ENCODE data around the gene FUS.

DNA sequence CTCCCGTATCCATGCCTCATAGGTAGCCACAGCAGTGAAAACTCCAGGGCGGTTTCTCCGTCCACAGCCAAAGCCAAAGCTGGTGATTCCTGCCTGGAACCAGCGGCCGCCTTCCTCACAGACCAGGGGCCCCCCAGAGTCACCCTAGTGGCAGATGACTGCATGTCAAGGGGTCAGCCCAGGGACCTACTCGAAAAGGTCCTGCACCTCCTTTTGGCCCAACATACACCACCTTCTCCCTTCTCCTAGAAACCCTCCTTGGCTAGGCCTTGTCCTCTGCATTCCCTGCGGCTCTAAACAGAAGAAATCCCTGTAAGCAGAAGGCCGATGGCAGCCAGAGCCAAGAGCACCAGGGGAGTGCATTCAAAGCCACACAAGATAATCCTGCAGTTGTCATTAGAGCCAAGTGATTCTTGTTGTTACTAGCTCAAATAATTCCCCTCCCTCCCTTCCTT lies 36.2 kb upstream of the FUS start:
- TF ChIP-seq, protein P1, sequence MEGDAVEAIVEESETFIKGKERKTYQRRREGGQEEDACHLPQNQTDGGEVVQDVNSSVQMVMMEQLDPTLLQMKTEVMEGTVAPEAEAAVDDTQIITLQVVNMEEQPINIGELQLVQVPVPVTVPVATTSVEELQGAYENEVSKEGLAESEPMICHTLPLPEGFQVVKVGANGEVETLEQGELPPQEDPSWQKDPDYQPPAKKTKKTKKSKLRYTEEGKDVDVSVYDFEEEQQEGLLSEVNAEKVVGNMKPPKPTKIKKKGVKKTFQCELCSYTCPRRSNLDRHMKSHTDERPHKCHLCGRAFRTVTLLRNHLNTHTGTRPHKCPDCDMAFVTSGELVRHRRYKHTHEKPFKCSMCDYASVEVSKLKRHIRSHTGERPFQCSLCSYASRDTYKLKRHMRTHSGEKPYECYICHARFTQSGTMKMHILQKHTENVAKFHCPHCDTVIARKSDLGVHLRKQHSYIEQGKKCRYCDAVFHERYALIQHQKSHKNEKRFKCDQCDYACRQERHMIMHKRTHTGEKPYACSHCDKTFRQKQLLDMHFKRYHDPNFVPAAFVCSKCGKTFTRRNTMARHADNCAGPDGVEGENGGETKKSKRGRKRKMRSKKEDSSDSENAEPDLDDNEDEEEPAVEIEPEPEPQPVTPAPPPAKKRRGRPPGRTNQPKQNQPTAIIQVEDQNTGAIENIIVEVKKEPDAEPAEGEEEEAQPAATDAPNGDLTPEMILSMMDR (conservative IDR thresholded peaks at IDR 0.05; ENCODE audit: low read length) = no peak
- TF ChIP-seq EZH2phosphoT487 (IDR thresholded peaks at IDR 0.05; ENCODE audit: borderline replicate concordance, low read depth, low read length) = no peak
